Activated T-helper 1 cell treated with Interleukin-2 at 50 U/mL for 16 hours (primary cell): ENCODE results near the gene PRR19.
A peak's percentile ranks its signal among the peaks of the same experiment; 100 is the strongest.
"Not testable (repeated sequence)": the region's sequence is repeated elsewhere in the genome, so short reads cannot be mapped to it uniquely, and the experiment has no call there.

Experiments
- DNase-seq: peaks from one replicate; pipeline ENCODE4 v3.0.0-alpha.2; 2020; ENCODE audit warnings: low read depth

PRR19 gene

GRCh38 chr19:42301646-42302203, at the start of gene PRR19:
Gene PRR19 (plus strand): TSS chr19:42302132. CDS start chr19:42309585, 7,453 bp downstream.
- no peak for DNase-seq

GRCh38 chr19:42252365-42253244, 49.3 kb upstream of the PRR19 start:
- no peak for DNase-seq

- DNase-seq = peak; percentile 50
These were observed 48.5 kb upstream of the PRR19 start for GRCh38 chr19:42253245-42254088.

GRCh38 chr19:42254089-42254849, 47.7 kb upstream of the PRR19 start:
- DNase-seq = peak; percentile 67

- DNase-seq = peak; percentile 91
These were observed 46.8 kb upstream of the PRR19 start, which contains the start of gene ERF for GRCh38 chr19:42254850-42255765. Gene ERF (minus strand): TSS chr19:42255128. CDS start chr19:42254999, 129 bp downstream.

GRCh38 chr19:42255766-42256745, 45.9 kb upstream of the PRR19 start:
- DNase-seq = no peak

GRCh38 chr19:42257842-42258241, 44.1 kb upstream of the PRR19 start:
- DNase-seq = not testable (repeated sequence)

GRCh38 chr19:42261763-42262162, 40.2 kb upstream of the PRR19 start:
- DNase-seq = no peak

- not testable (repeated sequence) for DNase-seq
These were observed 35.8 kb upstream of the PRR19 start for GRCh38 chr19:42266105-42266504.

GRCh38 chr19:42266928-42267603, 34.9 kb upstream of the PRR19 start:
- DNase-seq = not testable (repeated sequence)

- no peak for DNase-seq
These were observed 34.2 kb upstream of the PRR19 start for GRCh38 chr19:42267644-42268141.

GRCh38 chr19:42268142-42268703, 33.7 kb upstream of the PRR19 start:
- peak; percentile 95 for DNase-seq

GRCh38 chr19:42268704-42269477, 33.0 kb upstream of the PRR19 start, which contains the start of gene CIC:
Gene CIC (plus strand): TSS chr19:42269252. CDS start chr19:42271784, 2,532 bp downstream.
- DNase-seq = peak; percentile 98

- DNase-seq = no peak
These were observed 32.2 kb upstream of the PRR19 start for GRCh38 chr19:42269478-42270345.

GRCh38 chr19:42270346-42271044, 31.4 kb upstream of the PRR19 start:
- peak; percentile 42 for DNase-seq

GRCh38 chr19:42271045-42271419, 30.9 kb upstream of the PRR19 start:
- no peak for DNase-seq
